Keratinocyte (primary cell): ENCODE data around the gene MARCHF10. TPM values are rescaled to one million over a fixed set of nuclear protein-coding genes. Genes with fewer than 3 reads are reported as not detected.

Source experiments
- DNase-seq: peaks from one replicate; pipeline ENCODE4 v3.0.0-alpha.2; 2011; ENCODE audit warnings: low read depth, missing footprints, low spot score
- FAIRE-seq: peaks from 2 replicates; lab custom pipeline; 2011; peaks lifted over from hg19 to GRCh38; lab: Jason Lieb, UNC
- H2AFZ ChIP-seq: 2 replicates; pipeline ENCODE4 v1.6.0; 2012; ENCODE audit warnings: low read length, control low read depth, inconsistent platforms; ENCODE audit not compliant: control insufficient read depth
- H3K27ac ChIP-seq: 2 replicates; pipeline ENCODE4 v1.5.1; 2011; ENCODE audit warnings: low read length; ENCODE audit not compliant: control insufficient read depth, insufficient read depth
- H3K27me3 ChIP-seq: 3 replicates; pipeline ENCODE4 v1.6.0; 2011; ENCODE audit warnings: low read length; ENCODE audit not compliant: control insufficient read depth, insufficient read depth; ENCODE audit errors: extremely low read depth
- H3K36me3 ChIP-seq, 2 experiments: 2 replicates in 1 of 2; 3 replicates in 1 of 2; pipeline ENCODE4 v1.5.1; 2011; ENCODE audit warnings: low read length in 2 of 2, mild to moderate bottlenecking in 1 of 2; ENCODE audit not compliant: control insufficient read depth in 2 of 2, insufficient read depth in 2 of 2; ENCODE audit errors: extremely low read depth in 1 of 2
- H3K4me1 ChIP-seq: 3 replicates; pipeline ENCODE4 v1.5.1; 2011; ENCODE audit warnings: low read length; ENCODE audit not compliant: control insufficient read depth, insufficient read depth; ENCODE audit errors: extremely low read depth
- H3K4me2 ChIP-seq: 3 replicates; pipeline ENCODE4 v1.6.0; 2011; ENCODE audit warnings: low read depth, low read length; ENCODE audit not compliant: control insufficient read depth, insufficient read depth; ENCODE audit errors: extremely low read depth
- H3K4me3 ChIP-seq, 3 experiments: fragments of 200-600 bp in 1 of 3; sonication (generic) in 1 of 3; 2 replicates in 2 of 3; 3 replicates in 1 of 3; pipeline ENCODE4 v1.5.1; 2011 to 2016; ENCODE audit warnings: low read length in 3 of 3, mild to moderate bottlenecking in 3 of 3, control low read depth in 2 of 3, inconsistent platforms in 1 of 3, low read depth in 1 of 3, mixed read lengths in 1 of 3, mixed run types in 1 of 3, moderate library complexity in 1 of 3; ENCODE audit not compliant: control insufficient read depth in 2 of 3, insufficient read depth in 2 of 3; ENCODE audit errors: extremely low read depth in 1 of 3
- H3K79me2 ChIP-seq: 2 replicates; pipeline ENCODE4 v1.6.0; 2012; ENCODE audit warnings: low read length; ENCODE audit not compliant: control insufficient read depth, insufficient read depth
- H3K9ac ChIP-seq: 3 replicates; pipeline ENCODE4 v1.6.0; 2011; ENCODE audit warnings: low read length; ENCODE audit not compliant: control insufficient read depth, insufficient read depth; ENCODE audit errors: extremely low read depth
- H3K9me1 ChIP-seq: 3 replicates; pipeline ENCODE4 v1.6.0; 2011; ENCODE audit warnings: low read length; ENCODE audit not compliant: control insufficient read depth, insufficient read depth; ENCODE audit errors: extremely low read depth
- H3K9me3 ChIP-seq: 2 replicates; pipeline ENCODE4 v1.5.1; 2012; ENCODE audit warnings: low read depth, low read length; ENCODE audit not compliant: control insufficient read depth
- H4K20me1 ChIP-seq: 3 replicates; pipeline ENCODE4 v1.6.0; 2011; ENCODE audit warnings: low read length; ENCODE audit not compliant: control insufficient read depth, insufficient read depth; ENCODE audit errors: extremely low read depth
- CTCF ChIP-seq, 3 experiments: IDR thresholded peaks in 1 of 3; conservative IDR thresholded peaks in 1 of 3; optimal IDR thresholded peaks in 1 of 3; 2 replicates in 2 of 3; 3 replicates in 1 of 3; pipeline versions ENCODE3 to v1.5.1; 2011; ENCODE audit warnings: low read length in 3 of 3, mild to moderate bottlenecking in 3 of 3, moderate library complexity in 2 of 3, control low read depth in 1 of 3, inconsistent platforms in 1 of 3; ENCODE audit not compliant: insufficient read depth in 2 of 3; ENCODE audit errors: extremely low read depth in 1 of 3
- EZH2 ChIP-seq: IDR thresholded peaks from one replicate; pipeline ENCODE4 v1.6.1; 2012; ENCODE audit warnings: inconsistent platforms, mild to moderate bottlenecking, low read length, moderate library complexity
- dilution Hi-C: fragments of 300-500 bp; cut with MboI; formaldehyde crosslinking; loops from one replicate; pipeline ENCODE4 v1.7.0; 2020; ENCODE audit warnings: low sequenced_read_pairs; ENCODE audit not compliant: extremely low pct_ligation_motif_present
- polyA plus RNA-seq, 5 experiments: library from polyadenylated mRNA; depleted of rRNA in 3 of 5; stranded (reverse) in 3 of 5; stranded (forward) in 1 of 5; unstranded in 1 of 5; fragments of >200 nt; gene quantifications; 1 replicate in 1 of 5; 2 replicates in 3 of 5; 3 replicates in 1 of 5; pipeline versions ENCODE4 v1.2.1 to v1.2.3, GENCODE V29; 2011 to 2012; ENCODE audit warnings: missing spikeins in 2 of 5, low read depth in 1 of 5, low replicate concordance in 1 of 5

Gene MARCHF10
- polyA plus RNA-seq, 1 donor (not counting 4 experiments of a cell fraction or from before 2014, with no cell fraction given), result not detected

- Histone ChIP-seq H3K4me2 (no peak overlapping the region), H3K36me3 (no peaks in the 10 kb centered on the region), H3K9me1 (no peaks in the 10 kb centered on the region), H3K4me1 (no peaks in the 10 kb centered on the region), H3K27ac (no peak overlapping the region), H3K79me2 (no peaks in the 10 kb centered on the region), H4K20me1 (no peaks in the 10 kb centered on the region), H3K4me3 (no peak overlapping the region), H3K27me3 (no peaks in the 10 kb centered on the region), H2AFZ (no peak overlapping the region), H3K9ac (no peak overlapping the region), H3K9me3 (no peaks in the 10 kb centered on the region)
- FAIRE-seq (no peak), DNase-seq (no peak)
- no peak for TF ChIP-seq CTCF (optimal IDR thresholded peaks at IDR 0.05 in 1 of 3, IDR thresholded peaks at IDR 0.05 in 1 of 3, conservative IDR thresholded peaks at IDR 0.05 in 1 of 3; ENCODE audit: extremely low read depth in 1 of 3, insufficient read depth in 2 of 3, low read length in 3 of 3)
- TF ChIP-seq EZH2, result no peak
- dilution Hi-C loops, result no loop called here
These were observed 1.5 kb upstream of the MARCHF10 start for GRCh38 chr17:62809656-62810055.

- no peaks in the 10 kb centered on the region for H3K9me3 ChIP-seq
- H3K27ac ChIP-seq, result no peak overlapping the region
- no peak for FAIRE-seq
- no peak overlapping the region for H3K4me3 ChIP-seq
- H3K9me1 ChIP-seq, result no peaks in the 10 kb centered on the region
- H3K36me3 ChIP-seq, result no peaks in the 10 kb centered on the region
- TF ChIP-seq EZH2, result no peak
- TF ChIP-seq CTCF (optimal IDR thresholded peaks at IDR 0.05 in 1 of 3, IDR thresholded peaks at IDR 0.05 in 1 of 3, conservative IDR thresholded peaks at IDR 0.05 in 1 of 3; ENCODE audit: extremely low read depth in 1 of 3, insufficient read depth in 2 of 3, low read length in 3 of 3), result no peak
- no peak for DNase-seq
- dilution Hi-C loops, result no loop called here
- H3K27me3 ChIP-seq, result no peaks in the 10 kb centered on the region
- H3K4me2 ChIP-seq, result no peak overlapping the region
- H3K9ac ChIP-seq, result no peak overlapping the region
- H2AFZ ChIP-seq, result no peak overlapping the region
- H3K4me1 ChIP-seq, result no peaks in the 10 kb centered on the region
- H3K79me2 ChIP-seq, result no peaks in the 10 kb centered on the region
- H4K20me1 ChIP-seq, result no peaks in the 10 kb centered on the region
These were observed 459 bp upstream of the MARCHF10 start for GRCh38 chr17:62808576-62808970.
